B cell (primary cell): ENCODE data around the gene MYMX. TPM values are rescaled to one million over a fixed set of nuclear protein-coding genes. Genes with fewer than 3 reads are reported as not detected.

Experiments used
- ATAC-seq: fragments of 200-7000 bp; cut with Tn5 transposase; one replicate; pipeline ENCODE4 v1.10.0; 2021; ENCODE audit warnings: low read depth, mild to moderate bottlenecking, moderate number of reproducible peaks, moderate library complexity
- CTCF ChIA-PET: fragments of 350-600 bp; sonication (Branson Sonifier 250); formaldehyde crosslinking; loops from one replicate; lab custom pipeline; 2021; ENCODE audit warnings: antibody characterized with exemption, inconsistent platforms; lab: Charles Lee
- POLR2A ChIA-PET: fragments of 350-600 bp; sonication (Branson Sonifier 250); formaldehyde crosslinking; loops from one replicate; lab custom pipeline; 2021; ENCODE audit warnings: antibody characterized with exemption; lab: Charles Lee
- DNase-seq: peaks from one replicate; pipeline ENCODE4 v3.0.0; 2013
- H2AFZ ChIP-seq: 2 replicates; pipeline ENCODE4 v1.6.1; 2012; ENCODE audit warnings: mild to moderate bottlenecking, low read depth, low read length; ENCODE audit not compliant: insufficient read depth, poor library complexity, severe bottlenecking
- H3K27ac ChIP-seq, 2 donors: 1 replicate in 1 of 2; 2 replicates in 1 of 2; pipeline ENCODE4 v1.5.1; 2012 to 2013; ENCODE audit warnings: low read length in 2 of 2, mild to moderate bottlenecking in 2 of 2, moderate library complexity in 1 of 2
- H3K27me3 ChIP-seq, 4 experiments: fragments of 200-600 bp in 1 of 4; sonication (generic) in 1 of 4; replicated peaks in 1 of 4; 1 replicate in 2 of 4; 2 replicates in 2 of 4; pipeline versions ENCODE4 v1.6.1 to v1.7.0; 2013 to 2016; ENCODE audit warnings: low read length in 3 of 4, mild to moderate bottlenecking in 2 of 4, mixed read lengths in 1 of 4, moderate library complexity in 1 of 4; ENCODE audit not compliant: insufficient read depth in 4 of 4, control insufficient read depth in 3 of 4; ENCODE audit errors: control extremely low read depth in 1 of 4
- H3K36me3 ChIP-seq, 2 experiments: replicated peaks in 1 of 2; 1 replicate in 1 of 2; 2 replicates in 1 of 2; pipeline versions ENCODE4 v1.6.1 to v1.7.1; 2013; ENCODE audit warnings: low read length in 1 of 2; ENCODE audit not compliant: insufficient read depth in 2 of 2, control insufficient read depth in 1 of 2; ENCODE audit errors: control extremely low read depth in 1 of 2, extremely low read depth in 1 of 2
- H3K4me1 ChIP-seq, 2 donors: fragments of 200-600 bp in 1 of 2; sonication (generic) in 1 of 2; 1 replicate in 1 of 2; 2 replicates in 1 of 2; pipeline versions ENCODE4 v1.5.1 to v1.6.1; 2013 to 2017; ENCODE audit warnings: low read length in 2 of 2; ENCODE audit not compliant: control insufficient read depth in 2 of 2, insufficient read depth in 2 of 2
- H3K4me2 ChIP-seq: replicated peaks from 2 replicates; pipeline ENCODE3; 2012; ENCODE audit warnings: mild to moderate bottlenecking, low read depth, low read length; ENCODE audit not compliant: poor library complexity, severe bottlenecking
- H3K4me3 ChIP-seq, 5 experiments: fragments of 200-600 bp in 1 of 5; sonication (generic) in 1 of 5; 1 replicate in 3 of 5; 2 replicates in 2 of 5; pipeline versions ENCODE4 v1.5.1 to v1.7.0; 2011 to 2016; ENCODE audit warnings: low read length in 4 of 5, mild to moderate bottlenecking in 4 of 5, low read depth in 2 of 5, control low read depth in 1 of 5, moderate library complexity in 1 of 5; ENCODE audit not compliant: insufficient read depth in 1 of 5; ENCODE audit errors: control extremely low read depth in 1 of 5, extremely low read depth in 1 of 5
- H3K79me2 ChIP-seq: fragments of 200-600 bp; sonication (generic); one replicate; pipeline ENCODE4 v1.6.0; 2016; ENCODE audit warnings: low read length; ENCODE audit not compliant: control insufficient read depth, insufficient read depth
- H3K9ac ChIP-seq: fragments of 200-600 bp; sonication (generic); 2 replicates; pipeline ENCODE4 v1.6.1; 2017; ENCODE audit warnings: mild to moderate bottlenecking, low read length, moderate library complexity
- H3K9me3 ChIP-seq, 3 donors: one replicate each; pipeline versions ENCODE4 v1.6.1 to v1.7.1; 2013; ENCODE audit warnings: low read length in 2 of 3; ENCODE audit not compliant: control insufficient read depth in 2 of 3, insufficient read depth in 1 of 3; ENCODE audit errors: control extremely low read depth in 1 of 3
- H4K20me1 ChIP-seq: 2 replicates; pipeline ENCODE4 v1.6.0; 2012; ENCODE audit warnings: mild to moderate bottlenecking, low read length; ENCODE audit not compliant: insufficient read depth, control insufficient read depth, poor library complexity, severe bottlenecking
- H3K27ac Mint-ChIP-seq: one replicate; pipeline ENCODE4 v1.8.0; 2021; ENCODE audit warnings: mixed read lengths
- H3K27me3 Mint-ChIP-seq: one replicate; pipeline ENCODE4 v1.8.0; 2021; ENCODE audit warnings: mixed read lengths
- H3K4me1 Mint-ChIP-seq: one replicate; pipeline ENCODE4 v1.8.0; 2021; ENCODE audit warnings: mixed read lengths
- H3K4me3 Mint-ChIP-seq: one replicate; pipeline ENCODE4 v1.8.0; 2021; ENCODE audit warnings: mixed read lengths
- H3K9me3 Mint-ChIP-seq: one replicate; pipeline ENCODE4 v1.8.0; 2022; ENCODE audit warnings: mixed read lengths; ENCODE audit not compliant: insufficient read depth
- EZH2 ChIP-seq: IDR thresholded peaks from 2 replicates; pipeline ENCODE4 v1.6.1; 2012; ENCODE audit warnings: borderline replicate concordance, low read depth, mild to moderate bottlenecking, moderate library complexity, low read length; ENCODE audit not compliant: insufficient read depth, poor library complexity, severe bottlenecking
- WGBS: methylation state at CpG from one replicate; pipeline ENCODE4 v1.1.5; 2013; ENCODE audit warnings: missing lambda C conversion rate; ENCODE audit not compliant: insufficient coverage; 5-methylcytosine and 5-hydroxymethylcytosine counted together
- intact Hi-C: fragments of 100-400 bp; cut with micrococcal nuclease; formaldehyde crosslinking; loops from one replicate; pipeline ENCODE4 v1.10.0; 2022
- polyA plus RNA-seq: library from polyadenylated mRNA; depleted of rRNA; stranded (reverse); fragments of >200 nt; gene quantifications from 2 replicates; pipeline ENCODE4 v1.2.3, GENCODE V29; 2012
- total RNA-seq, 2 donors: library from RNA; stranded (reverse); fragments of 120-200 nt in 1 of 2; gene quantifications; 1 replicate in 1 of 2; 2 replicates in 1 of 2; pipeline versions ENCODE4 v1.2.3 to v1.2.4, GENCODE V29; 2013 to 2022
- TF ChIP-seq, protein P1 (sequence below): fragments of 200-600 bp; IDR thresholded peaks from one replicate; pipeline ENCODE4 v1.8.0; 2022; ENCODE audit warnings: antibody characterized with exemption, mild to moderate bottlenecking

The MYMX gene
- total and polyA plus RNA-seq, 2 donors (not counting 1 experiment from before 2014, with no cell fraction given), result not detected

DNA sequence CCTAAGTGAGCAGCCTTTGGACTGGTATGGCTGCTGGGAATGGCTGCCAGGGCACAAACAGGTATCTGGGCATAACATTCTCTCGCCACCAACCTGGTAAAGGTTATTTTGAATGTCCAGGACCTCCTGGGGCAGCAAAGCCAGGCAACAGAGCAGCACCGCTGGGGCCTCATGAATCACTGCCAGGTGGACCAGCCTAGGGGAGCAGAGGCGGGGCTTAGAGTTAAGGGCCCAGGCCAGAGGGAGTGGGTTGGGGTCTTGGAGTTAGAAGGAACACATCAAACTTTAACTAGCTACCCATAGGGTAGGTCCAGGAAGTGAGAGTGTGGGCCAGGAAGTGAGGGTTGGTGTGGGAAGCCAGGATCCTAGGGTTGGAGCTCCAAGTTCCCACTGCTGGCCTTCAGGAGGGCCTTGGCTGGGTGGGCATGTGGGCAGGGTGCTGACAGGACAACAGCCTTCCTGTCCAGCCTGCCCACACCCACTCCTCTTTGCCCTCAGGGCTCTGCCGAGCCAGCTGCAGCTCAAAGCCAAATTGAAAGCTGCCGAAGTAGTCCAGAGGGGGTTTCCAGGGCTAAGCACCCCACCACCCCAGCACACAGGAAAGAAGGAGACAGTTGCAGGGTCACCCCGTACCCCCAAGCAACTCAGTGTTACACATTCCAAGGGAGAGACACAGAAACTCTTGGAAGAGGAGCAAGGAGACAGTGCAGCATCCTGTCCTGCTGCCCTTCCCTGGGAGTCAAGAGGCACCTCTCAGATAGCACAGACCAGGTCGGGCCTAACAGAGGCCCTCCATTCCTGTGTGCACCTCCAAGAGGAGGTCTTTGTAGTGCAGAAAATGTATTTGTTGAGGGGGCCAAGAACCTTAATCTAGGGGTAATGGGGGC lies 46.0 kb downstream of the MYMX start:
- Histone ChIP-seq H3K9me3 (no peaks in the 10 kb centered on the region), H3K79me2 (peaks cover 53% of the 10 kb centered on the region), H3K9ac (peak overlapping the region; percentile 93), H3K4me1 (peaks cover 65 to 80% of the 10 kb centered on the region in 2 donors), H3K4me2 (peak overlapping the region; percentile 95), H3K27ac (peak overlapping the region; percentile 96 to 98), H3K27me3 (no peaks in the 10 kb centered on the region), H3K36me3 (peaks cover 4 to 49% of the 10 kb centered on the region in 2 experiments), H4K20me1 (peaks cover 27% of the 10 kb centered on the region), H2AFZ (no peak overlapping the region), H3K4me3 (peak overlapping the region; percentile 94 to 99 (median 98))
- TF ChIP-seq EZH2, result no peak
- TF ChIP-seq, protein P1, sequence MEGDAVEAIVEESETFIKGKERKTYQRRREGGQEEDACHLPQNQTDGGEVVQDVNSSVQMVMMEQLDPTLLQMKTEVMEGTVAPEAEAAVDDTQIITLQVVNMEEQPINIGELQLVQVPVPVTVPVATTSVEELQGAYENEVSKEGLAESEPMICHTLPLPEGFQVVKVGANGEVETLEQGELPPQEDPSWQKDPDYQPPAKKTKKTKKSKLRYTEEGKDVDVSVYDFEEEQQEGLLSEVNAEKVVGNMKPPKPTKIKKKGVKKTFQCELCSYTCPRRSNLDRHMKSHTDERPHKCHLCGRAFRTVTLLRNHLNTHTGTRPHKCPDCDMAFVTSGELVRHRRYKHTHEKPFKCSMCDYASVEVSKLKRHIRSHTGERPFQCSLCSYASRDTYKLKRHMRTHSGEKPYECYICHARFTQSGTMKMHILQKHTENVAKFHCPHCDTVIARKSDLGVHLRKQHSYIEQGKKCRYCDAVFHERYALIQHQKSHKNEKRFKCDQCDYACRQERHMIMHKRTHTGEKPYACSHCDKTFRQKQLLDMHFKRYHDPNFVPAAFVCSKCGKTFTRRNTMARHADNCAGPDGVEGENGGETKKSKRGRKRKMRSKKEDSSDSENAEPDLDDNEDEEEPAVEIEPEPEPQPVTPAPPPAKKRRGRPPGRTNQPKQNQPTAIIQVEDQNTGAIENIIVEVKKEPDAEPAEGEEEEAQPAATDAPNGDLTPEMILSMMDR, result no peak
- H3K27me3 Mint-ChIP-seq, result no peaks in the 10 kb centered on the region
- POLR2A ChIA-PET, result interaction anchor here (1.9 to 7.9 kb wide), 3 partner anchors 8 to 15 kb away, joined by 10 to 105 read pairs (median 13); partner anchors contain the start of gene HSP90AB1
- ATAC-seq (no peak), DNase-seq (no peak)
- H3K4me1 Mint-ChIP-seq, result peaks cover 79% of the 10 kb centered on the region
- H3K27ac Mint-ChIP-seq, result peak overlapping the region; percentile 100
- intact Hi-C loops, result loop anchor here (5.0 kb wide), 2 partner anchors 135 to 1090 kb away; partner anchors contain the start of genes MRPL14, SRF and TMEM63B
- 16% methylated on average over 5 of the region's 7 CpGs for WGBS
- H3K4me3 Mint-ChIP-seq, result peak overlapping the region; percentile 100
- H3K9me3 Mint-ChIP-seq, result no peaks in the 10 kb centered on the region
- CTCF ChIA-PET, result interaction anchor here (0.8 to 2.8 kb wide), 8 partner anchors 9 to 75 kb away, joined by 3 to 11 read pairs (median 4); partner anchors contain the start of genes HSP90AB1 and SLC29A1
